Measurements from ENCODE around the gene SPATA12.

SPATA12 gene

DNA sequence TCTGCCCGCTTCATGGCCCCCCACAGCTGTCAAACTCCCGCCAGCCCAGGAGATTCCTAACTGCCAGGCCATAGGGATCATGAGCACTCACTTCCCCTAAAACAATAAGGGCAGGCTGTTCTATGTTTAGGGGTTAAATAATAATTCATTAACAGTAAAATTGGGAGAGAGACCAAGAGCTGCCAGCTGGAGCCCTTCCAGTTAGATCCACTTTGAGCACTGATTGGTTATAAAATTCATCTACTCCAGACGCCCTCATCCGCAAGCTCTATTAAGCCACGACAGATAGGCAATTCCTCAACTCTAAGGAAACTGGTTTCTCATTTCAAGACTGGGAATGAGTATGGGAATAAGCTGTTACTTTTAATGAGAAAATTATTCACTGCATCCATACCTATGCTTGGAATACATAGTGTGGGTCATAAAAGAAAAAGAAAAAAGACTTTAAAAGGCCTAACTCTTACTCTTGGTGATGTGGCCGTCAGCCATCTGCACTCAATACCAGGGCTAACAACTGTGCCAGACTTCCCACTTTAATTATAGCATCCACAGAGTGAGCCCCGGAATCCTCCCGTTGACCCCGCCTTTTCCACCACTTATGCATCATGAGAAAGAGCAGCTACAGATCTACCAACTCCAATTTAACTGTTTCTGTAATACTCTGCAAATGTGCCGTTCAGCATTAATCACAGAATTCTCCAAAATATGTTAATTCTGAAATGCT, 60.1 kb downstream of the SPATA12 start:
- DNase-seq, result no peak

Measured in OCI-M1 (cell line).